ENCODE data around the gene RNF166. TPM values are rescaled to one million over a fixed set of nuclear protein-coding genes. Genes with fewer than 3 reads are reported as not detected.
A peak's percentile ranks its signal among the peaks of the same experiment; 100 is the strongest.

RNF166 gene
- total and polyA plus RNA-seq, 7 donors, result 10.1 to 22.9 (median 14.1) TPM

DNA sequence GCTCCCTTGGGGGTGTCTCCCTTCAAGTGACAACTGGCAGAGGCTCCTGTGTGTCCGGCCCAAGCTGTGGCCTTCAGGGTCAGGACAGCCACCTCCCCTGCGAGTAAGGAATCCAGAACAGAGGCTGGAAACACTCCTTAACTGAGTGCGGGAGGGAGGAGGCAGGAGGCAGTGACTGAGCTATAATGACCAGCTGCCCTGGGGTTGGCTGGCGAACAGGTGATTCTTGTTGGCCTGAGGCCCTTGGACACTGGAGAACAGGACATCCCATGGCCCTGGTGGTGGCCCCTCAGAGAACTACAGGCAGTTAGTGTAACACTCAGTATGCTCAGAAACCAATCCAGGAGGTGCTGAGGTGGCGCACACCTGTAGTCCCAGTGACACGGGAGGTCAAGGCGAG, 10.5 kb downstream of the RNF166 start:
- WGBS, 3 donors, result 51 to 67% (median 56%) methylated on average over 7 of the region's 7 CpGs
- DNase-seq (peak in 1 of 2 donors; percentile 83), ATAC-seq (peak; percentile 64 to 91 (median 84))
- Histone ChIP-seq H3K9me3 (no peaks in the 10 kb centered on the region), H3K4me1 (peaks cover 12% of the 10 kb centered on the region), H3K4me3 (no peak overlapping the region), H3K27me3 (ENCODE audit: insufficient read depth in 3 of 3, low read length in 2 of 3) (no peaks in the 10 kb centered on the region), H3K36me3 (ENCODE audit: insufficient read depth in 1 of 2, low read depth in 1 of 2) (peaks cover 3 to 47% of the 10 kb centered on the region in 2 donors), H3K27ac (peak overlapping the region; percentile 79)
- intact Hi-C loops (cut with DNase I), result no loop called here
- TF ChIP-seq, protein P1, sequence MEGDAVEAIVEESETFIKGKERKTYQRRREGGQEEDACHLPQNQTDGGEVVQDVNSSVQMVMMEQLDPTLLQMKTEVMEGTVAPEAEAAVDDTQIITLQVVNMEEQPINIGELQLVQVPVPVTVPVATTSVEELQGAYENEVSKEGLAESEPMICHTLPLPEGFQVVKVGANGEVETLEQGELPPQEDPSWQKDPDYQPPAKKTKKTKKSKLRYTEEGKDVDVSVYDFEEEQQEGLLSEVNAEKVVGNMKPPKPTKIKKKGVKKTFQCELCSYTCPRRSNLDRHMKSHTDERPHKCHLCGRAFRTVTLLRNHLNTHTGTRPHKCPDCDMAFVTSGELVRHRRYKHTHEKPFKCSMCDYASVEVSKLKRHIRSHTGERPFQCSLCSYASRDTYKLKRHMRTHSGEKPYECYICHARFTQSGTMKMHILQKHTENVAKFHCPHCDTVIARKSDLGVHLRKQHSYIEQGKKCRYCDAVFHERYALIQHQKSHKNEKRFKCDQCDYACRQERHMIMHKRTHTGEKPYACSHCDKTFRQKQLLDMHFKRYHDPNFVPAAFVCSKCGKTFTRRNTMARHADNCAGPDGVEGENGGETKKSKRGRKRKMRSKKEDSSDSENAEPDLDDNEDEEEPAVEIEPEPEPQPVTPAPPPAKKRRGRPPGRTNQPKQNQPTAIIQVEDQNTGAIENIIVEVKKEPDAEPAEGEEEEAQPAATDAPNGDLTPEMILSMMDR (IDR thresholded peaks at IDR 0.05), result no peak

DNA sequence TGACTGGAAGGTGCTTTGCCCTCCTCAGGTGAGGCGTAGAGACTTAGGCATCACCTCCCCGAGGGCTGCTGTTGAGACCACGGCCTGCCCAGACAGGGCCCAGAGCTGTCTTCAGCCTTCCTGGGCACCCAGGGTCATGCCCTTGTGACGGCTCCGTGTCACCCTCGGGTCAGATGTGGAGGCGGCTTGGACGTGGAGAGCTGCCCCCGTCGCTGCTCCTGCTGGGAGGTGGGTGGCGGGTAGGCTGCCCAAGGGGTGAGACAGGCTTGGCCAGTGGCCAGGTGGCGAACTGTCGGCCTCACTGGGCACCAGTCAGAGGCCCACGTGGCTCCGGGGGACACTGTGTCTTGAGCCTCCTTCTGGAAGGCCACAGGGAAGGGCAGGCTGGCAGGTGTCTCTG, 11.0 kb downstream of the RNF166 start:
- peaks cover 3 to 43% of the 10 kb centered on the region in 2 donors for H3K36me3 ChIP-seq (ENCODE audit: insufficient read depth in 1 of 2, low read depth in 1 of 2)
- ATAC-seq, result peak; percentile 15 to 49 (median 29)
- WGBS, 3 donors, result 55 to 67% (median 55%) methylated on average over 15 of the region's 15 CpGs

DNA sequence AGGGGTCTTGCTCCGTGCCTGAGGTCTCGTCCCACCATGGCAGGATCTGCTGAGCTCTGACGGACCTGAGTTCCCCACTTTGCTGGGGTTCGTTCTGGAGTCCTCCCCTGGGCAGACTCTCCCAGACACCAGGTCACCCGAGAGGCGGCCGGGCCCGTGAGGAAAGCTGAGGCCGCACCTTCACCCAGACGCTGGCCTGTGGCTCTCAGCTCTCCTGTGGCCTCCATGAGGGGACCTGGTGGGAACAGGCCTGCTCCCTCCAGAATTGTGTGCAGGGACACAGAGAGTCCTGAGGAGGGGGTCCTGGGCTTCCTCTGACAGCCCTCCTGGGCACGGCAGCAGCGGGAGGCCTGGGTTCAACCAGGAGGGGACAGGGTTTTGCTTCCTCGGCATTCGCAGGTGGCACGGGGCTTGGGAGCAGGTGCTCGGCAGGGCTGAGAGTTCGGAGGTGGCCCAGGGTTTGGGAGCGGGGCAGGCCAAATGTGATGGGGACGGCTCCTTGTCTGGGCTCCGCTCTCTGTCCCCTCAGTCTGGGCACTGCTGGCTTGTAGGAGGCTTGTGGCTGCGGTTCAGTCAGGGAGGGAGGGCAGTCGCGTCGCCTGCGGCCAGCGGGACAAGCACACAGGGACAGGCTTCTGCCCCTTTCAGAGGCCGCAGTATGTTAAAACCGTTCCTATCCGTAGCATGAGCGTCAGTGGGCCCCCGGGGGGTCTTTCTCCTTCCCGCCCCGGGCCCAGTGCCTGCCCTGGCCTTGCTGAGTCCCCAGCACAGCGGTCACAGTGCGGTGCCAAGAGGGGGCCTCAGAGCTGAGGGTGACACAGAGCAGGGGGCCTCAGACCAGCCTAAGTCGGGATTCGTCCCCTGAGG, 11.8 kb downstream of the RNF166 start:
- ATAC-seq (no peak), DNase-seq (no peak)
- TF ChIP-seq, protein P1 (IDR thresholded peaks at IDR 0.05), result no peak
- 84 to 92% (median 92%) methylated on average over 37 of the region's 37 CpGs for WGBS, 3 donors
- no peak overlapping the region for H3K27ac ChIP-seq
- no peaks in the 10 kb centered on the region for H3K27me3 ChIP-seq (ENCODE audit: insufficient read depth in 3 of 3, low read length in 2 of 3)
- intact Hi-C loops (cut with DNase I), result no loop called here
- H3K36me3 ChIP-seq (ENCODE audit: insufficient read depth in 1 of 2, low read depth in 1 of 2), result peaks cover 3 to 35% of the 10 kb centered on the region in 2 donors
- H3K4me1 ChIP-seq, result peaks cover 12% of the 10 kb centered on the region
- no peak overlapping the region for H3K4me3 ChIP-seq
- H3K9me3 ChIP-seq, result no peaks in the 10 kb centered on the region

More for the DNA sequence above, 11.0 kb downstream of the RNF166 start:
- intact Hi-C loops (cut with DNase I), result no loop called here
- DNase-seq, result no peak
- H3K4me3 ChIP-seq, result no peak overlapping the region
- TF ChIP-seq, protein P1 (IDR thresholded peaks at IDR 0.05), result no peak
- peaks cover 12% of the 10 kb centered on the region for H3K4me1 ChIP-seq
- H3K27me3 ChIP-seq (ENCODE audit: insufficient read depth in 3 of 3, low read length in 2 of 3), result no peaks in the 10 kb centered on the region
- H3K9me3 ChIP-seq, result no peaks in the 10 kb centered on the region
- peak overlapping the region; percentile 79 for H3K27ac ChIP-seq

DNA sequence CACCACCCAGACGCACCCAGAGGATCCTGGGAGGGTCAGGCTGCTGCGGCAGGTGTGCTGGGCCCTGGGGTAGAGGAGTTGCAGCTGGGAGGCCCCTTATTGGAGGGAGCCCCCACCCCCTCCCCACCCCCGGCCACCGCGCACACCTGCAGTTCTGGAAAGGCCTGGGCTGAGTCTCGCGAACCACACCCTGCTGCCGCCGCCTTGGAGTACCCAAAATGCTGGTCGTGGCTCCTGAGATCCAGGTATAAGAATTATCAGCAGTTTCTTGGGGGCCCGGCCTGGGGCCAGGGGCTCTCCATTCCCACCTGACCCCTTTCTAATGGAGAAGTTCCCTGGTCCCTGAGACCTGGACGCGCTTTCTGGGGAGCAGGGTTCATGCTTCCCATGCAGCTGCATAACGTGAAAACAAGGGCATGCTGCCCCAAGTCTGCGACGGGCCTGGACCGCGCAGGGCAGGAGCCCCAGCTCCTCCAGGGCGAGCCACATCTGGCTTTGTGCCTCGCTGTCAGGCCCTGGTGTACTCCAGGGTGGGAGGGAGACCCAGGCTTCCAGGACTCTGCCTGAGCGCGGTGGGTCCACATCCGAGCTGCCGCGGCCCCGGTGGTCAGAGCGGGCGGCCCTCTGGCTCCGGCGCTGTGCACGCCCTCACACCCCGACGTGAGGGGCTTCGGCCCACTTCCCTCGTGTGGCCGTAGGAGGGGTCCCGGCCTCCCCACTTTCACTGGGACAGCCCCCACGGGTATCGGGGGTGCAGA, 12.6 kb downstream of the RNF166 start:
- Histone ChIP-seq H3K9me3 (no peaks in the 10 kb centered on the region), H3K27me3 (ENCODE audit: insufficient read depth in 3 of 3, low read length in 2 of 3) (no peaks in the 10 kb centered on the region), H3K4me1 (peaks cover 16% of the 10 kb centered on the region), H3K4me3 (no peak overlapping the region), H3K36me3 (ENCODE audit: insufficient read depth in 1 of 2, low read depth in 1 of 2) (peaks cover 3 to 27% of the 10 kb centered on the region in 2 donors), H3K27ac (no peak overlapping the region)
- DNase-seq (no peak), ATAC-seq (no peak)
- TF ChIP-seq, protein P1 (IDR thresholded peaks at IDR 0.05), result no peak
- WGBS, 3 donors, result 90 to 93% (median 92%) methylated on average over 32 to 39 of the region's 39 CpGs
- intact Hi-C loops (cut with DNase I), result no loop called here

All from psoas muscle (tissue), 8 donors.